GM19468 (cell line): ENCODE measurements around the gene PTPRN2.
"Not testable (repeated sequence)": the region's sequence is repeated elsewhere in the genome, so short reads cannot be mapped to it uniquely, and the experiment has no call there.

Experiments
- ATAC-seq: cut with Tn5 transposase; IDR thresholded peaks from one replicate; pipeline ENCODE4 v1.9.1; 2021; ENCODE audit warnings: mild to moderate bottlenecking, moderate library complexity, moderate number of reproducible peaks; ENCODE audit not compliant: unreplicated experiment; ENCODE audit errors: extremely low read depth

PTPRN2 gene

GRCh38 chr7:157929671-157930070, 658.0 kb downstream of the PTPRN2 start:
- no peak for ATAC-seq

GRCh38 chr7:157928808-157929425, 658.7 kb downstream of the PTPRN2 start:
- ATAC-seq = no peak

- no peak for ATAC-seq
Observed at GRCh38 chr7:157928171-157928794, 659.3 kb downstream of the PTPRN2 start.

- no peak for ATAC-seq
Observed at GRCh38 chr7:157927313-157927925, 660.2 kb downstream of the PTPRN2 start.

- no peak for ATAC-seq
Observed at GRCh38 chr7:157926521-157927150, 661.0 kb downstream of the PTPRN2 start.

- no peak for ATAC-seq
Observed at GRCh38 chr7:157926107-157926506, 661.5 kb downstream of the PTPRN2 start.

DNA sequence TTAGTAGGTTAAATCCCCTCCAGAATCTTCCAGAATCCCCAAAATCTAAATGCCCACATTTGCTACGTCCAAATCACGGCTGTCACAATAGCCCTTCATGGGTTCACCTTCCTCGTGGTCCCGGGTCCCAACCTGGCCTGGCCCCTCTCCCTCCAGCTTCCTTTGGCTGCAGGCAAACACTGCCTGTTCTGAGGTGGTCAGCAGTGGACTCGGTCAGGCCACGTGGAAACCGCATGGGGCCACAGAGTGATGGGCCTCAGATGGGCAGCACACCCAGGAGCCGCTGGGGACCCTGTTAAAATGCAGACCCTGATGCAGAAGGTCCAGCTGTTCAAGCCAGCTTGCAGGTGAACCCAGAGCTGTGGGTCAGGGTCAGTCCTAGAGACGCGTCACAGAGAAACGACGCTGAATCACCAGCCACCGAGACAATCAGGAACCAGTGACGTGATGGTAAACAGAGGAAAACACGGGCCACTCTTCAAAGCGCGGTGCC, 662.2 kb downstream of the PTPRN2 start:
- no peak for ATAC-seq

DNA sequence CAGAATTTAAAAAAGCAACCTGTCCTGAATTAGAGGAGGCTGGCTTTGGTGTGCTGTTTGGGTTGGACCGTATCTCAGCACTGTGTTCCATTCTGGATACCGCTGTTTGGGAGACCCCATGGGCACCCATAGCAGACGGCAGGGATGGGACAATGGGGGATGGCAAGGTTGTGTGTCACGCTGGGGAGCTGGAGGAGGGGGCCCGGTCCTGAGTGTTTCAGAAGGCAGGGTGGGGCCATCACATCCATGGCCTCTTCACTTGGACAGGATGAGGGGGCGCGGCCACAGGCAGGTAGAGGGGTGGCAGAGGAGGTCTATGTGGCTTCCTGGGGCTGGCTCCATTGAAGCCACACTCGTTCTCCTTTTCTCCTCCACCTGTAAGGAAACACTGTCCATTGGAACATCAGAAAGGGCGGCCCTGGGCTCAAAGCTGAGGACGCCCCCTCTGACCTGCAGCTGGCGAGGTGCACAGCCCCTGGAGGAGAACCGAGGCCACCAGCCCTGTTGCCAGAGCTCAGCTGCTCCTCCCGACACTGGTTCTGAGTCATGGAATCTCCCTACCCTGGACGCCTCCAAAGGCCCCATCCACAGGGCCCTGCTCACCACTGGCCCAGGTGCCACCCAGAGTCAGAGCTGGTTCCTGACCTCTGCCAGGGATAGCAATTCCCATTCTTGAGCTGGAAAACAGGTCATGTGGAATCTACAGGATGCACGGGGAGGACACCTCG, 663.6 kb downstream of the PTPRN2 start:
- ATAC-seq = no peak

DNA sequence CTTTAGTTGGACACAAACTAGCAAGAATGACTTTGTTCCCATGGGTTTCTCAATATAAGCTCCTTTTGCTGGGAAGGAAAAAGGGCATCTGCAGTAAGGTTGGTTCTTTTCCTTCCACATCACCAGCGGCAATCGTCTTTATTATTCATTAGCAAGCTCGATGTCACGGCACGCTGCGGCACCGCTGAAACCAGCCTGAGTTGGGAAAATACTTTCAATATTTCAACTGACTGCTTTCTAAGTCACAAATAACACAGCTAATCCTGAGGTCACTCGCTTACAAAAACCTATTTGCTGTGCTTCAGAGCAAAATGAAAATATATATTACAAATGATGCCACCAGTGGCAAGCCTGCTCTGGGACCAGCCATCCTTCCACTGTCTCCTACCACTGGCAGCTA, 665.0 kb downstream of the PTPRN2 start:
- ATAC-seq = no peak

DNA sequence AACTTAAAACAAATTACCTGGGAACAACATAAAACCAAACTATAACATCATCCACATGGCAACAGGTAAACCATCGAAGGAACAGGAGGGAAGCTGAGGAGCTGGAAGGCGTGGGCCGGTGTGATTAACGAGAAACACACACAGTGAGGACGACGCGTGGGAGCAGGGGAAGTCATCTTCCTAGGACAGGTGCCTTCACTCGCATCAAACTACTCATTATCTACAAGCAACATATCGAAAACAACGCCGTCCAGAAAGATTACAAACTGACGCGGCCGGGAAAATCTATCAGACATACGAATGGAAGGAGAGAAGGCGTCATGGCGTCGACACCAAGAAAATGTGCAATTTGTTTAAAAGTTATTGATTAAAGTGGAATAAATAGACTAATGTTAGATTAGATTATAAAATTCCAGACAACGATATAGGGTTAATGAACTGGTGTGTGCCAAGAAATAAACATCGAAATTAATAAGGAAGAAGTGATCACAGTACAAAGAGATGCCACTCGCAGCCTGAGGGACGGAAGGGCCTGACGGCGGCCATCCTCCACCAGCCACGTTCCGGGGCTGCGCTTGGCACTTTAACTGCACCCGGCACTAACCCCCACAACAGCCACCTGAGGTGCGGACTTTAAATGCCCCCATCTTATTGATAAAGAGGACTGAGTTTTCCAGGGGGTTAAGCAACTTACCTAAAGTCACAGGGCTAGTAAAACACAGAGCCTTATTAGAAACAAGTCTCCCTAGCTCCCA, 669.1 kb downstream of the PTPRN2 start:
- no peak for ATAC-seq

- ATAC-seq = no peak
Observed at GRCh38 chr7:157916946-157917640, 670.5 kb downstream of the PTPRN2 start.

DNA sequence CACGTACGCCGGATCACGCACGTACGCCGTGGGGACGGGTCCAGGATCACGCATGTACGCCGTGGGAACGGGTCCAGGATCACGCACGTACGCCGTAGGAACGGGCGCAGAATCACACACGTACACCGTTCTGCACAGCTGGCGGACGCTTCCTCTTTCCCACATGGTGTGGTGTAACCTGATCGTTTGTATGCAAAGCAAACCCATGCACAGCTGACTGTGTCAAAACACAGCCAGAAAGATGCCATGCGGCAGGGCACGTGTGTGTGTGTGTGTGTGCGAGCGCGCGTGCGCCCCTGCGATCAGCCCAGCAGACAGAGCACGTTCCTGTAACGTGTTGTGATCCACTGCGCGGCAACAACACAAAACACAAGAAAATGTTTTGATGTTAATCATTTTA, 677.2 kb downstream of the PTPRN2 start:
- no peak for ATAC-seq

- not testable (repeated sequence) for ATAC-seq
Observed at GRCh38 chr7:157910045-157910444, 677.6 kb downstream of the PTPRN2 start.

DNA sequence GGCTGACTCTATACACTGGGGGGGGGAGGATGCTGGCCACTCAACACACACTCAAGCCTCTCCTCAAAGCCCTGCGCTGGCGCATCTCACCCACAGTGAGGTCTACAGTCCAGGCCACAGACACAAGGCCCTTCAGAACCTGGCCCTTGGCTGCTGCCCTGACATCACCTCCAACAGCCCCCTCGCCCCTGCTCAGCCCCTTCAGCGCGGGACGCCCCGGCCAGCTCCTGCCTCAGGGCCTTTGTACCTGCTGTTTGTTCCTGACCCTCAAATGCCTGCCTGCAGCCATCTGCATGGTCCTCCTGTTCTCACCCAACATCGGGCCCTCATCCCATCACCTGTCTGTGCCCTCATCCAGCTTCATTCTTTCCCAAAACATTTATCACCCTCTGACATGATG, 678.3 kb downstream of the PTPRN2 start:
- no peak for ATAC-seq

DNA sequence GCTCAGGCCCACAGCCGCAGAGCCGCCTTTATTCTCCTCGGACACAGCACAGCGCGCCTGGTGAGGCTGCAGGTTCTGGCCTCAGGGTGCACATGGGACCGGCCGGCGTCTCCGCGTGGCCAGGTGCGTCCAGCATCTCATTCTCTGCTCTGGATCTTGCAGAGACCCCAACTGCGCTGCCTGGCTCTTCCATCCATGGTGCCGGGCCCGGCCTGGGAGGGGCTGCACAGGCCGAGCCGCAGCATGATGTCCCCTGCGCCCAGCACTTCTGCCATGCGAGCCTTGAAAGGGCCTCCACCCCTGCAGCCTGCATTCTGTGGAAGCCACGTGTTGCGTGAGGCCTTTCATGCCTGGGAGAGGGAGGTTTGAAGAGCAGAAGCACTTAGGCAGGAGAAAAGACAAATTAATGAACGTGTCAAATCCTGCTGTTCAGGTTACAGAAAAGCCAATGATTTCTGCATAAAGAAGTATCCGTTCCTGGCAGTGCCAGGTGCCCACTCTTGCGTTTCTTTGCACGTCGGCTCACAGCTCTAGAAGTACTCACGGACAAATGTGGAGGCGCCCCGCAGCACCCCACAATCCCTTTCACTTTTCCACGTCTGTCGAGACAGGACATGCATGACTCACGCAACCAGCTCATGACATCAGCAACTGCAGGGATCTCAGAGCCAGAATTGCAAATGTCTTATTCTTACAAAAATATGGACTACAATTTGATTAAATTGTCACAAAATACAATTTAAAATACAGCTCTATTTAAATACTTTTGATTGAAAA, 679.4 kb downstream of the PTPRN2 start:
- no peak for ATAC-seq

GRCh38 chr7:157907091-157907490, 680.5 kb downstream of the PTPRN2 start:
- ATAC-seq = no peak

DNA sequence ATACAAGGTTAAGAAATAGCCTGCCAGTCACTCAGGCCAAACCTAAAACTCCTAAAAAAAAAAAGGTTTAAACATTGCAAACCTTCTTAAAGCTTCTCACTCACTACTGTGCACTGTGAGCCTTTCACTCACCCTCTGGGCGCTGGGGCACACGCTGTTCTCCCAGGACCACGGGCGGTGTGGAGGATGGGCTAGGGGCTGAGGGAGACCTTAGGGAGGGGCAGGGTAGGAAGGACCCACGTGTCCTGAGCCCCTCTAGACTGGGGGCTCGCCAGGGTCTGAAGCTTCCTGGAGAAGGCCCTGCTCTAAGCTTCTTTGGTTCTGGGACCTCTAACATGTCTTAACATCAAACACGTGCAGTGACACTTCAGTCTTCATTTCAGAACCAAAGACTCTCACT, 681.0 kb downstream of the PTPRN2 start:
- no peak for ATAC-seq

GRCh38 chr7:157905651-157906461, 681.8 kb downstream of the PTPRN2 start:
- ATAC-seq = no peak
